Left ventricle myocardium inferior (tissue), 1 donor: Measurements from ENCODE around the gene GPX7. TPM values are rescaled to one million over a fixed set of nuclear protein-coding genes. Genes with fewer than 3 reads are reported as not detected.

Experiments used
- DNase-seq: peaks from one replicate; pipeline ENCODE4 v3.0.0-alpha.2; 2020
- H3K27ac ChIP-seq: fragments of 200-600 bp; replicated peaks from 2 replicates; pipeline ENCODE4 v1.8.0; 2021
- H3K27me3 ChIP-seq: fragments of 200-600 bp; 2 replicates; pipeline ENCODE4 v1.8.0; 2021; ENCODE audit warnings: low read depth
- H3K36me3 ChIP-seq: fragments of 200-600 bp; 2 replicates; pipeline ENCODE4 v1.8.0; 2021
- H3K4me1 ChIP-seq: fragments of 200-600 bp; 2 replicates; pipeline ENCODE4 v1.8.0; 2021
- H3K4me3 ChIP-seq: fragments of 200-600 bp; 2 replicates; pipeline ENCODE4 v1.8.0; 2021; ENCODE audit warnings: mild to moderate bottlenecking, moderate library complexity
- H3K9me3 ChIP-seq: fragments of 200-600 bp; replicated peaks from 2 replicates; pipeline ENCODE4 v1.8.0; 2021
- CTCF ChIP-seq: fragments of 200-600 bp; IDR thresholded peaks from 2 replicates; pipeline ENCODE4 v1.8.0; 2021; ENCODE audit warnings: antibody characterized with exemption, mild to moderate bottlenecking, borderline replicate concordance
- intact Hi-C: fragments of 100-400 bp; cut with micrococcal nuclease; formaldehyde crosslinking; loops from one replicate; pipeline ENCODE4 v1.11.0; 2022
- total RNA-seq: library from RNA; stranded (reverse); fragmentation: NEBNext Ultra II Directional; extraction: Animal tissue kit (Norgen Biotek cat#: 25700); gene quantifications from one replicate; pipeline ENCODE4 v1.2.1, GENCODE V29; 2021
- donor health status: DM: no; HTN: yes; CAD: no; lungs with severe emphysema.

GPX7 gene
- total RNA-seq, 1 donor from 2014 or later, result 5.2 TPM

GRCh38 chr1:52654063-52654462, 51.9 kb downstream of the GPX7 start:
- intact Hi-C loops, result no loop called here
- H3K27me3 ChIP-seq, result no peaks in the 10 kb centered on the region
- H3K36me3 ChIP-seq, result no peaks in the 10 kb centered on the region
- H3K27ac ChIP-seq, result no peak overlapping the region
- H3K4me3 ChIP-seq, result no peak overlapping the region
- no peak for DNase-seq
- TF ChIP-seq CTCF, result no peak
- no peaks in the 10 kb centered on the region for H3K9me3 ChIP-seq
- peaks cover 5% of the 10 kb centered on the region for H3K4me1 ChIP-seq

GRCh38 chr1:52657702-52658101, 55.5 kb downstream of the GPX7 start:
- Histone ChIP-seq H3K4me3 (no peak overlapping the region), H3K9me3 (no peaks in the 10 kb centered on the region), H3K27me3 (no peaks in the 10 kb centered on the region), H3K36me3 (no peaks in the 10 kb centered on the region), H3K27ac (no peak overlapping the region), H3K4me1 (no peaks in the 10 kb centered on the region)
- intact Hi-C loops, result no loop called here
- no peak for DNase-seq
- no peak for TF ChIP-seq CTCF

Other genes with a start within 250 kb of the GPX7 start
- gene CC2D1B, start 236.2 kb upstream of the GPX7 start, total RNA-seq, result 15.3 TPM
- 0.11 TPM for gene ORC1, start 197.9 kb upstream of the GPX7 start, total RNA-seq
- 20.5 TPM for gene PRPF38A, start 197.8 kb upstream of the GPX7 start, total RNA-seq
- 30.9 TPM for gene TUT4, start 49.3 kb upstream of the GPX7 start, total RNA-seq
- not detected for gene SHISAL2A, start 30.8 kb downstream of the GPX7 start, total RNA-seq
- 18.5 TPM for gene COA7, start 96.0 kb downstream of the GPX7 start, total RNA-seq
- 68.3 TPM for gene ZYG11B, start 124.1 kb downstream of the GPX7 start, total RNA-seq
- gene ZYG11A, start 240.4 kb downstream of the GPX7 start, total RNA-seq, result not detected